Measurements from ENCODE around the gene TOP3B. TPM values are rescaled to one million over a fixed set of nuclear protein-coding genes. Genes with fewer than 3 reads are reported as not detected.

TOP3B gene
- total RNA-seq, 1 donor from 2014 or later: 29.2 TPM

GRCh38 chr22:21922370-21923162, 60.0 kb downstream of the TOP3B start:
- H3K4me3 ChIP-seq (ENCODE audit: low read depth, low read length): no peak overlapping the region
- TF ChIP-seq CTCF (IDR thresholded peaks at IDR 0.05; ENCODE audit: insufficient read depth, low read length, poor library complexity, severe bottlenecking): no peak
- DNase-seq (ENCODE audit: low read depth): no peak
- H3K27me3 ChIP-seq (ENCODE audit: control insufficient read depth, insufficient read depth, low read length): no peaks in the 10 kb centered on the region
- H3K36me3 ChIP-seq (ENCODE audit: control insufficient read depth, insufficient read depth, low read length): no peaks in the 10 kb centered on the region

GRCh38 chr22:21921729-21922128, 60.9 kb downstream of the TOP3B start:
- Histone ChIP-seq H3K36me3 (ENCODE audit: control insufficient read depth, insufficient read depth, low read length) (no peaks in the 10 kb centered on the region), H3K4me3 (ENCODE audit: low read depth, low read length) (no peak overlapping the region), H3K27me3 (ENCODE audit: control insufficient read depth, insufficient read depth, low read length) (no peaks in the 10 kb centered on the region)
- TF ChIP-seq CTCF (IDR thresholded peaks at IDR 0.05; ENCODE audit: insufficient read depth, low read length, poor library complexity, severe bottlenecking): no peak
- DNase-seq (ENCODE audit: low read depth): no peak

- DNase-seq (ENCODE audit: low read depth): no peak
Measured at GRCh38 chr22:21921184-21921721, 61.3 kb downstream of the TOP3B start.

GRCh38 chr22:21920341-21921183, 62.0 kb downstream of the TOP3B start:
- Histone ChIP-seq H3K27me3 (ENCODE audit: control insufficient read depth, insufficient read depth, low read length) (no peaks in the 10 kb centered on the region), H3K4me3 (ENCODE audit: low read depth, low read length) (no peak overlapping the region), H3K36me3 (ENCODE audit: control insufficient read depth, insufficient read depth, low read length) (no peaks in the 10 kb centered on the region)
- no peak for DNase-seq (ENCODE audit: low read depth)
- TF ChIP-seq CTCF (IDR thresholded peaks at IDR 0.05; ENCODE audit: insufficient read depth, low read length, poor library complexity, severe bottlenecking): no peak

More at GRCh38 chr22:21921184-21921721, 61.3 kb downstream of the TOP3B start:
- Histone ChIP-seq H3K27me3 (ENCODE audit: control insufficient read depth, insufficient read depth, low read length) (no peaks in the 10 kb centered on the region), H3K36me3 (ENCODE audit: control insufficient read depth, insufficient read depth, low read length) (no peaks in the 10 kb centered on the region), H3K4me3 (ENCODE audit: low read depth, low read length) (no peak overlapping the region)
- TF ChIP-seq CTCF (IDR thresholded peaks at IDR 0.05; ENCODE audit: insufficient read depth, low read length, poor library complexity, severe bottlenecking): no peak

- Histone ChIP-seq H3K36me3 (ENCODE audit: control insufficient read depth, insufficient read depth, low read length) (no peaks in the 10 kb centered on the region), H3K4me3 (ENCODE audit: low read depth, low read length) (no peak overlapping the region), H3K27me3 (ENCODE audit: control insufficient read depth, insufficient read depth, low read length) (no peaks in the 10 kb centered on the region)
- no peak for DNase-seq (ENCODE audit: low read depth)
- no peak for TF ChIP-seq CTCF (IDR thresholded peaks at IDR 0.05; ENCODE audit: insufficient read depth, low read length, poor library complexity, severe bottlenecking)
Measured at GRCh38 chr22:21919526-21920307, 62.9 kb downstream of the TOP3B start.
